Activated CD8-positive, alpha-beta memory T cell treated with anti-CD3 and anti-CD28 coated beads, Interleukin-2, amount 10 ng/mL, durations not matched to agents 7 days and 5 days (primary cell): Measurements from ENCODE around the gene EFCC1. TPM values are rescaled to one million over a fixed set of nuclear protein-coding genes. Genes with fewer than 3 reads are reported as not detected.

Experiments used
- ATAC-seq: fragments of 150-1000 bp; cut with Tn5 transposase; one replicate; pipeline ENCODE4 v1.10.0; 2021; ENCODE audit warnings: moderate library complexity
- CTCF ChIA-PET: fragments of 350-600 bp; sonication (Branson Sonifier 250); formaldehyde crosslinking; loops from one replicate; lab custom pipeline; 2021; ENCODE audit warnings: antibody characterized with exemption; lab: Charles Lee
- DNase-seq: peaks from one replicate; pipeline ENCODE4 v3.0.0-alpha.2; 2020
- H3K27ac Mint-ChIP-seq: one replicate; pipeline ENCODE4 v1.8.0; 2021; ENCODE audit warnings: mild to moderate bottlenecking, mixed read lengths
- H3K27me3 Mint-ChIP-seq: one replicate; pipeline ENCODE4 v1.8.0; 2021; ENCODE audit warnings: mixed read lengths
- H3K36me3 Mint-ChIP-seq: one replicate; pipeline ENCODE4 v1.8.0; 2021; ENCODE audit warnings: mild to moderate bottlenecking, mixed read lengths
- H3K4me1 Mint-ChIP-seq: one replicate; pipeline ENCODE4 v1.8.0; 2021; ENCODE audit warnings: mixed read lengths
- H3K4me3 Mint-ChIP-seq: one replicate; pipeline ENCODE4 v1.8.0; 2021; ENCODE audit warnings: mild to moderate bottlenecking, moderate library complexity, mixed read lengths
- H3K9me3 Mint-ChIP-seq: one replicate; pipeline ENCODE4 v1.8.0; 2022; ENCODE audit warnings: low read depth, mixed read lengths
- total RNA-seq, 2 experiments: library from RNA; stranded (reverse); gene quantifications; one replicate each; pipeline ENCODE4 v1.2.3, GENCODE V29; 2021

Gene EFCC1
- total RNA-seq: under 1 TPM; 0.09 to 0.12 TPM

DNA sequence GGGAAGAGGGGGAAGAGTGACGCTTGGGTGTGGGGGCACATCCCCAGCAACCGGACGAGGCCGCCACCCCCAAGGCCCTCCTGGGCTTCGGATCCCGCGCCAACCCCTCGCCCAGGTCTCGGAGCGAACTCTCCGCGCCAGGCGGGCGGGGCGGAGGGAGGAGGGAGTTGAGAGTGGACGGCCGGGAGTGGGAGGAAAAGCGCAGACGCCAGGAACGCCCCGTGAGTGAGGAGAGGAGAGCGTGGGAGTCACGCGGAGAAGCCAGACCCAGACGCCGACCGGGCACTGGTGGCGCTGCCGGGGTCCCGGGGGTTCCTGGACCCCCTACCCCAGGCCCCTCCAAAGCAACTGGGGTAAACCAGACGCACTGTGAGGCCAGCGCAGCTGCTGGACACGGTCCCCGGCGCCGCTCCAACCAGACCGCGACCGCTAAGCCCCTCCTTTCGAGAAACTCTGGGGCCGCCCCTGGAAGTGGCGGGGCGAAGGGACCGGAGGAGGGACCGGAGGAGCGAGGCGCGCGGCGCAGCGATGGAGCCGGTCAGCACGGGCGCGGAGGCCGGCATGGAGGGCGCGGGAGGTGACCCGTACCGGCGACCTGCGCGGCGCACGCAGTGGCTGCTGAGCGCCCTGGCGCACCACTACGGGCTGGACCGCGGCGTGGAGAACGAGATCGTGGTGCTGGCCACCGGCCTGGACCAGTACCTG lies at the start of gene EFCC1:
Gene EFCC1 (plus strand): TSS at position 204 of the 705 bp plus-strand sequence. CDS start 325 bp downstream, at position 529.
- peaks cover 62% of the 10 kb centered on the region for H3K27me3 Mint-ChIP-seq
- peak within 1 kb of the TSS; percentile 37 for H3K4me3 Mint-ChIP-seq
- CTCF ChIA-PET: interaction anchor here (0.6 to 7.6 kb wide), 3 partner anchors 16 to 41 kb away, joined by 4 to 66 read pairs (median 5); no protein-coding TSS in a partner anchor
- no peaks in the 10 kb centered on the region for H3K9me3 Mint-ChIP-seq
- no peak within 1 kb of the TSS for H3K27ac Mint-ChIP-seq
- ATAC-seq: peak; percentile 20
- no peaks in the 10 kb centered on the region for H3K36me3 Mint-ChIP-seq
- no peak for DNase-seq
- H3K4me1 Mint-ChIP-seq: peaks cover 31% of the 10 kb centered on the region

DNA sequence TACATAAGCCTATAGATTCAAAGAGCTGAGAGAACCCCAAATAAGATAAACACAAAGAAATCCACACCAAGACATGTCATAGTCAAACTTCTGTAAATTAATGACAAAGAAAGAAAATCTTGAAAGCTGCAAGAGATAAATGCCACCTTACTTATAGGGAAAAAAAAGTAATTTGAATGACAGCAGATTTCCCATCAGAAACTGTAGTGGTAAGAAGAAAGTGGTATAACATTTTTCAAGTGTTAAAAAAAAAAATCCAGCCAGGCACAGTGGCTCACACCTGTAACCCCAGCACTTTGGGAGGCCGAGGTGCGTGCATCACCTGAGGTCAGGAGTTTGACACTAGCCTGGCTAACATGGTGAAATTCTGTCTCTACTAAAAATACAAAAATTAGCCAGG lies 44.7 kb upstream of the EFCC1 start:
- H3K27ac Mint-ChIP-seq: no peak overlapping the region
- CTCF ChIA-PET: no interaction called here
- DNase-seq (no peak), ATAC-seq (no peak)
- H3K4me3 Mint-ChIP-seq: no peak overlapping the region
- H3K9me3 Mint-ChIP-seq: peaks cover 2% of the 10 kb centered on the region
- H3K27me3 Mint-ChIP-seq: peaks cover 18% of the 10 kb centered on the region
- no peaks in the 10 kb centered on the region for H3K36me3 Mint-ChIP-seq
- H3K4me1 Mint-ChIP-seq: no peaks in the 10 kb centered on the region

GRCh38 chr3:128965280-128965679 lies 35.8 kb upstream of the EFCC1 start:
- Mint-ChIP-seq H3K4me3 (no peak overlapping the region), H3K27ac (no peak overlapping the region), H3K9me3 (no peaks in the 10 kb centered on the region), H3K27me3 (peaks cover 11% of the 10 kb centered on the region), H3K4me1 (peaks cover 3% of the 10 kb centered on the region), H3K36me3 (no peaks in the 10 kb centered on the region)
- no peak for ATAC-seq
- CTCF ChIA-PET: no interaction called here
- no peak for DNase-seq

DNA sequence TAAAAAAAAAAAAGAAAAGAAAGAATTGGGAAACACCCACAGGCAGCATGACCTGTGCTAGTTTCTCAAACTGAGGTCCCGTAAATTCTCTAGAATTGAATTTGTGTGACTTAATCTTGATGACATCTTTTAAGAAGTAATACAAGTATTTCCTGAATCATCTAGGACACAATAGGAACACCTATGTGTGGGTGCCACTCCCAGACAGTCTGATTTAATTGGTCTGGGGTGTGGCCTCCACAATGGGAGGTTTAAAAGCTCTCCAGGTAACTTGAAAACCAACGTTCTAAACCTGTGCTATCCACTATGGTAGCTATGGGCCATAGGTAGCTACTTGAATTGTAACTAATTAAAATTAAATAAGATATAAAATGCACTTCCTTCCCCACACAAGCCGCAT lies 35.3 kb upstream of the EFCC1 start:
- H3K4me3 Mint-ChIP-seq: no peak overlapping the region
- CTCF ChIA-PET: no interaction called here
- H3K4me1 Mint-ChIP-seq: peaks cover 7% of the 10 kb centered on the region
- no peaks in the 10 kb centered on the region for H3K36me3 Mint-ChIP-seq
- no peaks in the 10 kb centered on the region for H3K9me3 Mint-ChIP-seq
- H3K27ac Mint-ChIP-seq: no peak overlapping the region
- DNase-seq (no peak), ATAC-seq (no peak)
- peaks cover 7% of the 10 kb centered on the region for H3K27me3 Mint-ChIP-seq

DNA sequence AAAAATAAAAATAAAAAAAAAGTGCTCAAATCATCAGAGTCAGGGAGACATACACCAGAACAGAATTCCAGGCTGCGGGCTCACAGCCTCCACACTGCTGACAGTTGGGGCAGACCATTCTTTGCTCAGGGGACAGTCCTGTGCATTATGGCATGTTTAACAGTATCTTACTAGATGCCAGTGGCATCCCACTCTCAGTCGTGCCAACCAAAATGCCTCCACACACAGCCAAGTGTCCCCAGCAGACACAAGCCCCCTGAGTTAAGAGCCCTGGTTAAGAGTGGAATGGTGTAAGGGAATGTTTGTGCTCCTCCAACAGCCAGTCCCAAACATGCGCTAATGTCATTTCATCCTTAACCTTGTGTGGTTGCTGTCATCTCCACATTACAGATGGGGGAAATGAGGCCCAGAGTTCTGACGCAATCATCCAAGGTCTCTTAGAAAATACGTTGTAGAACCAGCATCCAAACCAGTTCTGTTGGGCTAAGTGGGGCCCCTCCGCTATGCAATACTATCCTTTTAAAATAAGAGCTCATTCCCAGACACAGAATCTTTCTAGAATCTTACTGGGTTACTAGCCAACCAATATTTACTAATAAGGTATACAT lies 33.3 kb upstream of the EFCC1 start:
- no peak for ATAC-seq
- Mint-ChIP-seq H3K36me3 (no peaks in the 10 kb centered on the region), H3K27ac (no peak overlapping the region), H3K9me3 (no peaks in the 10 kb centered on the region), H3K4me1 (peaks cover 12% of the 10 kb centered on the region), H3K4me3 (no peak overlapping the region), H3K27me3 (peaks cover 5% of the 10 kb centered on the region)
- no peak for DNase-seq
- CTCF ChIA-PET: interaction anchor here (0.9 to 3.7 kb wide), 3 partner anchors 85 to 278 kb away, joined by 3 to 51 read pairs (median 4); no protein-coding TSS in a partner anchor

GRCh38 chr3:128969993-128970739 lies 30.9 kb upstream of the EFCC1 start:
- no peaks in the 10 kb centered on the region for H3K9me3 Mint-ChIP-seq
- DNase-seq: peak; percentile 77
- H3K4me1 Mint-ChIP-seq: peaks cover 13% of the 10 kb centered on the region
- H3K36me3 Mint-ChIP-seq: no peaks in the 10 kb centered on the region
- H3K27me3 Mint-ChIP-seq: peaks cover 8% of the 10 kb centered on the region
- peak; percentile 77 for ATAC-seq
- no peak overlapping the region for H3K27ac Mint-ChIP-seq
- H3K4me3 Mint-ChIP-seq: no peak overlapping the region
- CTCF ChIA-PET: interaction anchor here (0.6 to 4.4 kb wide), 85 partner anchors 11 to 857 kb away, joined by 3 to 58 read pairs (median 4); partner anchors contain the start of genes CFAP92, COPG1, ISY1 and RAB43

- Mint-ChIP-seq H3K4me1 (peaks cover 13% of the 10 kb centered on the region), H3K27me3 (peaks cover 10% of the 10 kb centered on the region), H3K9me3 (no peaks in the 10 kb centered on the region), H3K36me3 (no peaks in the 10 kb centered on the region), H3K27ac (no peak overlapping the region), H3K4me3 (no peak overlapping the region)
- CTCF ChIA-PET: interaction anchor here (0.6 to 4.4 kb wide), 73 partner anchors 11 to 856 kb away, joined by 3 to 58 read pairs (median 5); partner anchors contain the start of genes CFAP92, COPG1 and RAB43
- ATAC-seq: peak; percentile 44
- DNase-seq: peak; percentile 68
Measured at GRCh38 chr3:128970740-128971047, 30.4 kb upstream of the EFCC1 start.

- H3K9me3 Mint-ChIP-seq: no peaks in the 10 kb centered on the region
- no peak for ATAC-seq
- peaks cover 13% of the 10 kb centered on the region for H3K4me1 Mint-ChIP-seq
- no peaks in the 10 kb centered on the region for H3K36me3 Mint-ChIP-seq
- CTCF ChIA-PET: interaction anchor here (0.7 to 4.4 kb wide), 30 partner anchors 10 to 856 kb away, joined by 3 to 58 read pairs (median 7); partner anchors contain the start of genes CFAP92, COPG1 and RAB43
- H3K27ac Mint-ChIP-seq: no peak overlapping the region
- DNase-seq: no peak
- no peak overlapping the region for H3K4me3 Mint-ChIP-seq
- H3K27me3 Mint-ChIP-seq: peaks cover 13% of the 10 kb centered on the region
Measured at GRCh38 chr3:128971421-128972100, 29.5 kb upstream of the EFCC1 start.

- ATAC-seq: no peak
- no peaks in the 10 kb centered on the region for H3K36me3 Mint-ChIP-seq
- CTCF ChIA-PET: no interaction called here
- H3K27ac Mint-ChIP-seq: no peak overlapping the region
- no peak for DNase-seq
- no peak overlapping the region for H3K4me3 Mint-ChIP-seq
- no peaks in the 10 kb centered on the region for H3K9me3 Mint-ChIP-seq
- peaks cover 24% of the 10 kb centered on the region for H3K27me3 Mint-ChIP-seq
- H3K4me1 Mint-ChIP-seq: peaks cover 13% of the 10 kb centered on the region
Measured at GRCh38 chr3:128973988-128974564, 27.0 kb upstream of the EFCC1 start.

DNA sequence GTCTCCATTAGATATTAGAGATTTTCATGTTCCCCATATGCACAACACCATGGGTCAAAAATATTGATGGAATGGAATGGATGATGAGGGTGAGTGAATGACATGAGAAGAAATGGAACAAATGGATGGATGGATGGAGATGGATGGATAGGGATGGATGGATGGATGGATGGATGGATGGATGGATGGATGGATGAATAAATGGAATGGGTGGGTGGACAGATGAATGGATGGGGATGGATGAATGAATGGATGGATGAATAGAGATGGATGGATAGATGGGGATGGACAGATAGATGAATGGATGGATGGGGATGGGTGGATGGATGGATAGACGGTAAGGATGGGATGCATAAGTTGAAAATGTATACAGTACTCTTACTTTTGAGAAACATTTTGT lies 25.8 kb upstream of the EFCC1 start:
- CTCF ChIA-PET: no interaction called here
- Mint-ChIP-seq H3K27me3 (peaks cover 25% of the 10 kb centered on the region), H3K36me3 (no peaks in the 10 kb centered on the region), H3K9me3 (no peaks in the 10 kb centered on the region), H3K27ac (no peak overlapping the region), H3K4me3 (no peak overlapping the region), H3K4me1 (peaks cover 10% of the 10 kb centered on the region)
- DNase-seq: no peak
- no peak for ATAC-seq

GRCh38 chr3:128983293-128984069 lies 17.6 kb upstream of the EFCC1 start:
- H3K4me1 Mint-ChIP-seq: peaks cover 2% of the 10 kb centered on the region
- H3K36me3 Mint-ChIP-seq: no peaks in the 10 kb centered on the region
- H3K4me3 Mint-ChIP-seq: no peak overlapping the region
- peaks cover 8% of the 10 kb centered on the region for H3K27me3 Mint-ChIP-seq
- CTCF ChIA-PET: interaction anchor here (1.0 kb wide), 1 partner anchor 70 kb away, joined by 3 read pairs; no protein-coding TSS in a partner anchor
- H3K27ac Mint-ChIP-seq: no peak overlapping the region
- DNase-seq (no peak), ATAC-seq (no peak)
- no peaks in the 10 kb centered on the region for H3K9me3 Mint-ChIP-seq

DNA sequence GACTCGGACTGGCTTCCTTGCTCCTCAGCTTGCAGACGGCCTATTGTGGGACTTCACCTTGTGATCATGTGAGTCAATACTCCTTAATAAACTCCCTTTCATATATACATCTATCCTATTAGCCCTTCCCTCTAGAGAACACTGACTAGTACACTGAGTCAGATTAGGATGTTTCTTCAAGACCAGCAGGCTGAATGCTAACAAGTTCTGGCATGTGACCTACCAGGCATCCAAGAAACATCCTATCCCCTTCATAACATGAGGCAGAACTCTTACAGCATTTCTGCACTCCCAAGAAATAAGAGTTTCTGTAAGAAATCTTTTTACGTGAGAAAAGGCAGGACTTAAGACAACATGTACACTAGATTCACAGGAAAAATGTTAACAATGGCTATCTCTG lies 16.5 kb upstream of the EFCC1 start:
- no peaks in the 10 kb centered on the region for H3K9me3 Mint-ChIP-seq
- CTCF ChIA-PET: interaction anchor here (1.1 kb wide), 1 partner anchor 262 kb away, joined by 3 read pairs; no protein-coding TSS in a partner anchor
- H3K36me3 Mint-ChIP-seq: no peaks in the 10 kb centered on the region
- ATAC-seq (no peak), DNase-seq (no peak)
- peaks cover 7% of the 10 kb centered on the region for H3K27me3 Mint-ChIP-seq
- H3K27ac Mint-ChIP-seq: no peak overlapping the region
- no peak overlapping the region for H3K4me3 Mint-ChIP-seq
- H3K4me1 Mint-ChIP-seq: peaks cover 2% of the 10 kb centered on the region
